Panc1 (cell line): ENCODE results near the gene ADCY7. TPM values are rescaled to one million over a fixed set of nuclear protein-coding genes. Genes with fewer than 3 reads are reported as not detected.

Experiments used
- ATAC-seq: fragments of 200-7000 bp; cut with Tn5 transposase; 2 replicates; pipeline ENCODE4 v1.9.1; 2020; ENCODE audit warnings: mild to moderate bottlenecking, moderate library complexity
- BruUV-seq: library from RNA; stranded (reverse); fragments of 400-500 nt; replicated peaks from 2 replicates; lab custom pipeline; 2021; lab: Mats Ljungman, UMichigan
- CTCF ChIA-PET: fragments of 300-600 bp; sonication (Branson Sonifier 250); formaldehyde crosslinking; loops from one replicate; lab custom pipeline; 2022; ENCODE audit warnings: antibody characterized with exemption; lab: Charles Lee
- POLR2A ChIA-PET: fragments of 300-600 bp; sonication (Branson Sonifier 250); formaldehyde crosslinking; loops from one replicate; lab custom pipeline; 2022; ENCODE audit warnings: antibody characterized with exemption; lab: Charles Lee
- DNase-seq: peaks from one replicate; pipeline ENCODE4 v3.0.0-alpha.2; 2010; ENCODE audit warnings: low read depth, low spot score
- H3K27ac ChIP-seq: 2 replicates; pipeline ENCODE4 v1.5.1; 2011; ENCODE audit warnings: mild to moderate bottlenecking, low read length, inconsistent platforms
- H3K27me3 ChIP-seq: fragments of 200-500 bp; sonication (Bioruptor generic); 2 replicates; pipeline ENCODE4 v1.6.0; 2014; ENCODE audit warnings: low read length, inconsistent platforms; ENCODE audit not compliant: control insufficient read depth, insufficient read depth
- H3K36me3 ChIP-seq: fragments of 200-500 bp; sonication (Bioruptor generic); 2 replicates; pipeline ENCODE4 v1.5.1; 2014; ENCODE audit warnings: inconsistent platforms, mild to moderate bottlenecking, low read length, moderate library complexity; ENCODE audit not compliant: control insufficient read depth, insufficient read depth
- H3K4me1 ChIP-seq: 2 replicates; pipeline ENCODE4 v1.5.1; 2011; ENCODE audit warnings: inconsistent platforms, mild to moderate bottlenecking, low read length, moderate library complexity; ENCODE audit not compliant: control insufficient read depth, insufficient read depth
- H3K4me3 ChIP-seq, 2 experiments: 2 replicates each; pipeline ENCODE4 v1.5.1; 2011 to 2012; ENCODE audit warnings: low read depth in 2 of 2, low read length in 2 of 2, mild to moderate bottlenecking in 2 of 2, inconsistent platforms in 1 of 2, moderate library complexity in 1 of 2
- H3K9me3 ChIP-seq: fragments of 200-500 bp; sonication (Bioruptor generic); 2 replicates; pipeline ENCODE4 v1.5.1; 2014; ENCODE audit warnings: low read depth, mild to moderate bottlenecking, inconsistent platforms, low read length, moderate library complexity; ENCODE audit not compliant: control insufficient read depth, insufficient read depth
- CTCF ChIP-seq: fragments of 450-650 bp; IDR thresholded peaks from 2 replicates; pipeline ENCODE4 v1.5.1; 2017; ENCODE audit warnings: mild to moderate bottlenecking
- POLR2AphosphoS5 ChIP-seq: IDR thresholded peaks from 2 replicates; pipeline ENCODE4 v1.6.1; 2012; ENCODE audit warnings: mild to moderate bottlenecking, low read depth, low read length, moderate library complexity
- REST ChIP-seq, 2 experiments: IDR thresholded peaks; 2 replicates each; pipeline ENCODE4 v1.6.1; 2011 to 2012; ENCODE audit warnings: low read depth in 2 of 2, control low read depth in 1 of 2, low read length in 1 of 2, mild to moderate bottlenecking in 1 of 2, moderate library complexity in 1 of 2; ENCODE audit not compliant: insufficient read depth in 1 of 2
- SIN3A ChIP-seq: IDR thresholded peaks from 2 replicates; pipeline ENCODE4 v1.6.1; 2012; ENCODE audit warnings: low read depth, mild to moderate bottlenecking, low read length, moderate library complexity, borderline replicate concordance; ENCODE audit not compliant: insufficient read depth
- TCF7L2 ChIP-seq: IDR thresholded peaks from 2 replicates; pipeline ENCODE4 v1.6.1; 2011; ENCODE audit warnings: mild to moderate bottlenecking, low read depth, low read length, inconsistent platforms
- in situ Hi-C: cut with HindIII; loops from 2 replicates; pipeline ENCODE4 v1.10.0; 2016; ENCODE audit warnings: low sequenced_read_pairs, low pct_unique_long_range_greater_than_20kb
- intact Hi-C: fragments of 100-400 bp; cut with micrococcal nuclease; formaldehyde crosslinking; loops from one replicate; pipeline ENCODE4 v1.10.0; 2022; ENCODE audit not compliant: unreplicated experiment
- total RNA-seq: library from RNA; stranded (reverse); gene quantifications from one replicate; pipeline ENCODE4 v1.2.1, GENCODE V29; 2021; ENCODE audit not compliant: unreplicated experiment

The ADCY7 gene
- total RNA-seq, 1 experiment from 2014 or later = 6.3 TPM

GRCh38 chr16:50280932-50281331 is 14.6 kb downstream of the ADCY7 start:
- CTCF ChIA-PET = no interaction called here
- no TSS peak for BruUV-seq
- no peak for DNase-seq
- no peaks in the 10 kb centered on the region for H3K4me1 ChIP-seq
- TF ChIP-seq TCF7L2 (no peak), REST (IDR thresholded peaks at IDR 0.05; ENCODE audit: insufficient read depth in 1 of 2, low read depth in 2 of 2, low read length in 1 of 2) (no peak), SIN3A (no peak), POLR2AphosphoS5 (no peak), CTCF (no peak)
- in situ Hi-C loops = no loop called here
- no peaks in the 10 kb centered on the region for H3K36me3 ChIP-seq
- no peak overlapping the region for H3K4me3 ChIP-seq
- H3K27me3 ChIP-seq = no peaks in the 10 kb centered on the region
- ATAC-seq = no peak
- intact Hi-C loops = no loop called here
- H3K27ac ChIP-seq = no peak overlapping the region
- POLR2A ChIA-PET = no interaction called here
- no peaks in the 10 kb centered on the region for H3K9me3 ChIP-seq

DNA sequence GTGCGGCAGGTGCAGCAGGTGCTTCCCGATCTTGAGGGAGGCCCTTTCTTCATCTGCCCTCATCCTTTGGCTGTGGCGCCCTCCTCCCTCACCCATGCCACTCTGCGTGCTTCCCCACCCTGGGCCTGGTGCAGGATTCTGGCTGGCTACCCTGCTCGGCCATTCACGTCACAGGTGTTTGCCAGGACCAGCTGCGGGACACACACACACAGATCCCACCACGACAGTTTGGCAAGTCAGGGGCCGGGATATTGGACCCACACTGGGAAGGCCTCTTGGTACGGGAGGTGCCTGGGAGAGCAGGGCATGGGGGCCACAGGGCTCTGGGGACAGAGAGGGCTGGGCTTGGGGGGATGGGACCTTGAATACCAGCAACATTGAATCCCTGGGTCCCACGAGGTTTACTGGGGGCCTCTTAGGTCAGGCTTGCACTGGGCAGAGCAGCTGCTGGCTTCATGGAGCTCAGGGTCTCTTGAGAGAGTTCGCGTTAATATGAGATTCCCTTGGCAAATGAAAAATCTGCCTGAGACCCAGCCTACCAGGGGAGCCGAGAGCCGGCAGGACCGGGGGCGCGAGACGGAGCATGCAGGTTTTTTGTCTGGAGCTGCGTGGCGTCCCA is 15.1 kb downstream of the ADCY7 start:
- Histone ChIP-seq H3K9me3 (no peaks in the 10 kb centered on the region), H3K27me3 (no peaks in the 10 kb centered on the region), H3K4me1 (no peaks in the 10 kb centered on the region), H3K27ac (no peak overlapping the region), H3K4me3 (no peak overlapping the region), H3K36me3 (no peaks in the 10 kb centered on the region)
- TF ChIP-seq CTCF = no peak
- no peak for TF ChIP-seq SIN3A
- TF ChIP-seq REST (IDR thresholded peaks at IDR 0.05; ENCODE audit: insufficient read depth in 1 of 2, low read depth in 2 of 2, low read length in 1 of 2) = no peak
- no peak for TF ChIP-seq POLR2AphosphoS5
- intact Hi-C loops (no loop called here), in situ Hi-C loops (no loop called here)
- CTCF ChIA-PET = no interaction called here
- BruUV-seq = no TSS peak
- POLR2A ChIA-PET = no interaction called here
- DNase-seq (no peak), ATAC-seq (no peak)
